Measurements from ENCODE around the gene MMP20. TPM values are rescaled to one million over a fixed set of nuclear protein-coding genes. Genes with fewer than 3 reads are reported as not detected.
A peak's percentile ranks its signal among the peaks of the same experiment; 100 is the strongest.

Gene MMP20
- total RNA-seq, 4 donors from 2014 or later = not detected

- Histone ChIP-seq H3K9me3 (no peaks in the 10 kb centered on the region), H3K27ac (no peak overlapping the region), H3K4me1 (no peaks in the 10 kb centered on the region), H3K27me3 (no peaks in the 10 kb centered on the region), H3K36me3 (no peaks in the 10 kb centered on the region), H3K4me3 (no peak overlapping the region)
- TF ChIP-seq CTCF (IDR thresholded peaks at IDR 0.05 in 4 of 5, conservative IDR thresholded peaks at IDR 0.05 in 1 of 5) (no peak), POLR2A (IDR thresholded peaks at IDR 0.05) (no peak)
- DNase-seq = no peak
- no peak for ATAC-seq
- intact Hi-C loops (cut with DNase I; ENCODE audit: low total_unique reads) = no loop called here
- in situ Hi-C loops (cut with MboI; ENCODE audit: low sequenced_read_pairs in 4 of 4) = no loop called here
Measured at GRCh38 chr11:102608699-102609098, 16.4 kb downstream of the MMP20 start.

- in situ Hi-C loops (cut with MboI; ENCODE audit: low sequenced_read_pairs in 4 of 4) = no loop called here
- no peak overlapping the region for H3K4me3 ChIP-seq
- no peaks in the 10 kb centered on the region for H3K27me3 ChIP-seq
- no peak for DNase-seq
- intact Hi-C loops (cut with DNase I; ENCODE audit: low total_unique reads) = no loop called here
- no peaks in the 10 kb centered on the region for H3K4me1 ChIP-seq
- no peak for ATAC-seq
- no peak overlapping the region for H3K27ac ChIP-seq
- no peaks in the 10 kb centered on the region for H3K9me3 ChIP-seq
- TF ChIP-seq CTCF (IDR thresholded peaks at IDR 0.05 in 4 of 5, conservative IDR thresholded peaks at IDR 0.05 in 1 of 5) (no peak), POLR2A (IDR thresholded peaks at IDR 0.05) (no peak)
- H3K36me3 ChIP-seq = no peaks in the 10 kb centered on the region
Measured at GRCh38 chr11:102604875-102605274, 20.3 kb downstream of the MMP20 start.

- ATAC-seq = no peak
Measured at GRCh38 chr11:102604011-102604410, 21.1 kb downstream of the MMP20 start.

GRCh38 chr11:102603576-102603975, 21.6 kb downstream of the MMP20 start:
- Histone ChIP-seq H3K36me3 (no peaks in the 10 kb centered on the region), H3K4me1 (no peaks in the 10 kb centered on the region), H3K9me3 (no peaks in the 10 kb centered on the region), H3K27me3 (no peaks in the 10 kb centered on the region), H3K4me3 (no peak overlapping the region), H3K27ac (no peak overlapping the region)
- intact Hi-C loops (cut with DNase I; ENCODE audit: low total_unique reads) = no loop called here
- ATAC-seq (no peak), DNase-seq (no peak)
- TF ChIP-seq CTCF (IDR thresholded peaks at IDR 0.05 in 4 of 5, conservative IDR thresholded peaks at IDR 0.05 in 1 of 5) = no peak
- TF ChIP-seq POLR2A (IDR thresholded peaks at IDR 0.05) = no peak
- in situ Hi-C loops (cut with MboI; ENCODE audit: low sequenced_read_pairs in 4 of 4) = no loop called here

More at GRCh38 chr11:102604011-102604410, 21.1 kb downstream of the MMP20 start:
- TF ChIP-seq CTCF (IDR thresholded peaks at IDR 0.05 in 4 of 5, conservative IDR thresholded peaks at IDR 0.05 in 1 of 5) (no peak), POLR2A (IDR thresholded peaks at IDR 0.05) (no peak)
- no peak for DNase-seq
- H3K4me3 ChIP-seq = no peak overlapping the region
- H3K4me1 ChIP-seq = no peaks in the 10 kb centered on the region
- no peak overlapping the region for H3K27ac ChIP-seq
- H3K27me3 ChIP-seq = no peaks in the 10 kb centered on the region
- in situ Hi-C loops (cut with MboI; ENCODE audit: low sequenced_read_pairs in 4 of 4) (no loop called here), intact Hi-C loops (cut with DNase I; ENCODE audit: low total_unique reads) (no loop called here)
- H3K36me3 ChIP-seq = no peaks in the 10 kb centered on the region
- no peaks in the 10 kb centered on the region for H3K9me3 ChIP-seq

- intact Hi-C loops (cut with DNase I; ENCODE audit: low total_unique reads) = no loop called here
Measured at GRCh38 chr11:102603091-102603490, 22.0 kb downstream of the MMP20 start.

More at GRCh38 chr11:102603091-102603490, 22.0 kb downstream of the MMP20 start:
- Histone ChIP-seq H3K27me3 (no peaks in the 10 kb centered on the region), H3K4me3 (no peak overlapping the region), H3K9me3 (no peaks in the 10 kb centered on the region), H3K27ac (no peak overlapping the region), H3K36me3 (no peaks in the 10 kb centered on the region), H3K4me1 (no peaks in the 10 kb centered on the region)
- TF ChIP-seq POLR2A (IDR thresholded peaks at IDR 0.05) (no peak), CTCF (IDR thresholded peaks at IDR 0.05 in 4 of 5, conservative IDR thresholded peaks at IDR 0.05 in 1 of 5) (no peak)
- in situ Hi-C loops (cut with MboI; ENCODE audit: low sequenced_read_pairs in 4 of 4) = no loop called here
- ATAC-seq (peak in 1 of 2 donors; percentile 46), DNase-seq (peak in 1 of 2 donors; percentile 13)

All from gastrocnemius medialis (tissue), 4 donors.